ENCODE results near the gene IFT122. TPM values are rescaled to one million over a fixed set of nuclear protein-coding genes. Genes with fewer than 3 reads are reported as not detected.

IFT122 gene
- total RNA-seq, 1 experiment from 2014 or later, result 4.7 TPM

GRCh38 chr3:129563850-129564535 is 124.0 kb downstream of the IFT122 start:
- no peaks in the 10 kb centered on the region for H3K9me3 ChIP-seq (ENCODE audit: low read length)
- peaks cover 5% of the 10 kb centered on the region for H3K4me1 ChIP-seq (ENCODE audit: low read length)
- no peak overlapping the region for H3K27ac ChIP-seq (ENCODE audit: low read length)
- H3K27me3 ChIP-seq (ENCODE audit: low read length), result no peaks in the 10 kb centered on the region
- H3K4me2 ChIP-seq (ENCODE audit: low read depth, low read length, poor library complexity, severe bottlenecking), result no peak overlapping the region
- no peak for DNase-seq
- no peak overlapping the region for H3K9ac ChIP-seq (ENCODE audit: low read length)
- no peaks in the 10 kb centered on the region for H3K9me2 ChIP-seq (replicated peaks; ENCODE audit: insufficient read depth, low read length)
- H2AFZ ChIP-seq (ENCODE audit: low read length), result no peak overlapping the region
- H3K4me3 ChIP-seq (ENCODE audit: low read length), result no peak overlapping the region
- no peaks in the 10 kb centered on the region for H3K79me2 ChIP-seq (ENCODE audit: low read length)
- H3K36me3 ChIP-seq (ENCODE audit: insufficient read depth, low read length), result no peaks in the 10 kb centered on the region
- no peaks in the 10 kb centered on the region for H4K20me1 ChIP-seq (ENCODE audit: insufficient read depth, low read depth, low read length)

GRCh38 chr3:129564981-129565644 is 125.1 kb downstream of the IFT122 start:
- Histone ChIP-seq H3K4me2 (ENCODE audit: low read depth, low read length, poor library complexity, severe bottlenecking) (no peak overlapping the region), H3K79me2 (ENCODE audit: low read length) (no peaks in the 10 kb centered on the region), H3K9ac (ENCODE audit: low read length) (no peak overlapping the region), H3K9me3 (ENCODE audit: low read length) (no peaks in the 10 kb centered on the region), H3K4me1 (ENCODE audit: low read length) (no peaks in the 10 kb centered on the region), H3K9me2 (replicated peaks; ENCODE audit: insufficient read depth, low read length) (no peaks in the 10 kb centered on the region), H3K27ac (ENCODE audit: low read length) (no peak overlapping the region), H3K27me3 (ENCODE audit: low read length) (no peaks in the 10 kb centered on the region), H3K36me3 (ENCODE audit: insufficient read depth, low read length) (no peaks in the 10 kb centered on the region), H3K4me3 (ENCODE audit: low read length) (no peak overlapping the region), H4K20me1 (ENCODE audit: insufficient read depth, low read depth, low read length) (no peaks in the 10 kb centered on the region), H2AFZ (ENCODE audit: low read length) (no peak overlapping the region)
- no peak for DNase-seq

- no peak overlapping the region for H3K9ac ChIP-seq (ENCODE audit: low read length)
- no peak for DNase-seq
- no peak overlapping the region for H3K4me2 ChIP-seq (ENCODE audit: low read depth, low read length, poor library complexity, severe bottlenecking)
- H4K20me1 ChIP-seq (ENCODE audit: insufficient read depth, low read depth, low read length), result no peaks in the 10 kb centered on the region
- no peaks in the 10 kb centered on the region for H3K9me3 ChIP-seq (ENCODE audit: low read length)
- H3K36me3 ChIP-seq (ENCODE audit: insufficient read depth, low read length), result no peaks in the 10 kb centered on the region
- H3K27ac ChIP-seq (ENCODE audit: low read length), result no peak overlapping the region
- H3K27me3 ChIP-seq (ENCODE audit: low read length), result no peaks in the 10 kb centered on the region
- no peaks in the 10 kb centered on the region for H3K9me2 ChIP-seq (replicated peaks; ENCODE audit: insufficient read depth, low read length)
- H3K4me1 ChIP-seq (ENCODE audit: low read length), result no peaks in the 10 kb centered on the region
- no peak overlapping the region for H3K4me3 ChIP-seq (ENCODE audit: low read length)
- H3K79me2 ChIP-seq (ENCODE audit: low read length), result no peaks in the 10 kb centered on the region
- no peak overlapping the region for H2AFZ ChIP-seq (ENCODE audit: low read length)
Measured at GRCh38 chr3:129565902-129566301, 125.9 kb downstream of the IFT122 start.

GRCh38 chr3:129567176-129567705 is 127.2 kb downstream of the IFT122 start:
- H3K4me2 ChIP-seq (ENCODE audit: low read depth, low read length, poor library complexity, severe bottlenecking), result no peak overlapping the region
- no peak overlapping the region for H2AFZ ChIP-seq (ENCODE audit: low read length)
- no peaks in the 10 kb centered on the region for H3K27me3 ChIP-seq (ENCODE audit: low read length)
- H4K20me1 ChIP-seq (ENCODE audit: insufficient read depth, low read depth, low read length), result no peaks in the 10 kb centered on the region
- no peak overlapping the region for H3K27ac ChIP-seq (ENCODE audit: low read length)
- no peak overlapping the region for H3K4me3 ChIP-seq (ENCODE audit: low read length)
- no peaks in the 10 kb centered on the region for H3K9me2 ChIP-seq (replicated peaks; ENCODE audit: insufficient read depth, low read length)
- DNase-seq, result no peak
- no peaks in the 10 kb centered on the region for H3K79me2 ChIP-seq (ENCODE audit: low read length)
- H3K4me1 ChIP-seq (ENCODE audit: low read length), result no peaks in the 10 kb centered on the region
- H3K36me3 ChIP-seq (ENCODE audit: insufficient read depth, low read length), result no peaks in the 10 kb centered on the region
- H3K9ac ChIP-seq (ENCODE audit: low read length), result no peak overlapping the region
- no peaks in the 10 kb centered on the region for H3K9me3 ChIP-seq (ENCODE audit: low read length)

- no peak overlapping the region for H2AFZ ChIP-seq (ENCODE audit: low read length)
- H3K4me3 ChIP-seq (ENCODE audit: low read length), result no peak overlapping the region
- DNase-seq, result no peak
- H3K4me2 ChIP-seq (ENCODE audit: low read depth, low read length, poor library complexity, severe bottlenecking), result no peak overlapping the region
- no peak overlapping the region for H3K9ac ChIP-seq (ENCODE audit: low read length)
- H3K79me2 ChIP-seq (ENCODE audit: low read length), result no peaks in the 10 kb centered on the region
- no peaks in the 10 kb centered on the region for H3K9me3 ChIP-seq (ENCODE audit: low read length)
- H3K27me3 ChIP-seq (ENCODE audit: low read length), result no peaks in the 10 kb centered on the region
- H3K36me3 ChIP-seq (ENCODE audit: insufficient read depth, low read length), result no peaks in the 10 kb centered on the region
- H4K20me1 ChIP-seq (ENCODE audit: insufficient read depth, low read depth, low read length), result no peaks in the 10 kb centered on the region
- H3K27ac ChIP-seq (ENCODE audit: low read length), result no peak overlapping the region
- no peaks in the 10 kb centered on the region for H3K4me1 ChIP-seq (ENCODE audit: low read length)
- H3K9me2 ChIP-seq (replicated peaks; ENCODE audit: insufficient read depth, low read length), result no peaks in the 10 kb centered on the region
Measured at GRCh38 chr3:129567939-129568338, 127.9 kb downstream of the IFT122 start.

GRCh38 chr3:129569856-129570255 is 129.8 kb downstream of the IFT122 start:
- Histone ChIP-seq H3K9me2 (replicated peaks; ENCODE audit: insufficient read depth, low read length) (no peaks in the 10 kb centered on the region), H3K9me3 (ENCODE audit: low read length) (no peaks in the 10 kb centered on the region), H3K4me3 (ENCODE audit: low read length) (no peak overlapping the region), H3K36me3 (ENCODE audit: insufficient read depth, low read length) (no peaks in the 10 kb centered on the region), H3K4me1 (ENCODE audit: low read length) (no peaks in the 10 kb centered on the region), H4K20me1 (ENCODE audit: insufficient read depth, low read depth, low read length) (no peaks in the 10 kb centered on the region), H3K27me3 (ENCODE audit: low read length) (no peaks in the 10 kb centered on the region), H3K27ac (ENCODE audit: low read length) (no peak overlapping the region), H3K9ac (ENCODE audit: low read length) (no peak overlapping the region), H3K4me2 (ENCODE audit: low read depth, low read length, poor library complexity, severe bottlenecking) (no peak overlapping the region), H2AFZ (ENCODE audit: low read length) (no peak overlapping the region), H3K79me2 (ENCODE audit: low read length) (no peaks in the 10 kb centered on the region)
- no peak for DNase-seq

Small RNA genes lying within 50 kb of the gene (small RNA-seq; reads per million reads assigned to genes)
- 4.7 reads per million, percentile 78 among the genes with 10 or more reads in this experiment for gene SNORA7B

Other genes starting within 250 kb of the IFT122 start
- 88.1 and 108 TPM in 2 replicates for gene COPG1, start 190.6 kb upstream of the IFT122 start, total RNA-seq (2014; rRNA removed; shearing (Covaris generic); ENCODE audit: low replicate concordance)
- 169 and 275 TPM in 2 replicates for gene HMCES, start 161.4 kb upstream of the IFT122 start, total RNA-seq (2014; rRNA removed; shearing (Covaris generic); ENCODE audit: low replicate concordance)
- 0.04 TPM in 1 of 2 replicates, not detected in the other for gene EFCAB12, start 11.6 kb upstream of the IFT122 start, total RNA-seq (2014; rRNA removed; shearing (Covaris generic); ENCODE audit: low replicate concordance)
- 51.9 and 130 TPM in 2 replicates for gene MBD4, start 276 bp upstream of the IFT122 start, total RNA-seq (2014; rRNA removed; shearing (Covaris generic); ENCODE audit: low replicate concordance)
- gene RHO, start 88.4 kb downstream of the IFT122 start, total RNA-seq (2014; rRNA removed; shearing (Covaris generic); ENCODE audit: low replicate concordance), result not detected in 2 replicates
- not detected in 2 replicates for gene H1-8, start 103.0 kb downstream of the IFT122 start, total RNA-seq (2014; rRNA removed; shearing (Covaris generic); ENCODE audit: low replicate concordance)
- gene PLXND1, start 166.5 kb downstream of the IFT122 start, total RNA-seq (2014; rRNA removed; shearing (Covaris generic); ENCODE audit: low replicate concordance), result 0.52 TPM in 1 of 2 replicates, not detected in the other